ENCODE data around the gene TUFM. TPM values are rescaled to one million over a fixed set of nuclear protein-coding genes. Genes with fewer than 3 reads are reported as not detected.
"Not testable (repeated sequence)": the region's sequence is repeated elsewhere in the genome, so short reads cannot be mapped to it uniquely, and the experiment has no call there.

The TUFM gene
- total RNA-seq, 1 donor from 2014 or later, result 169 TPM

DNA sequence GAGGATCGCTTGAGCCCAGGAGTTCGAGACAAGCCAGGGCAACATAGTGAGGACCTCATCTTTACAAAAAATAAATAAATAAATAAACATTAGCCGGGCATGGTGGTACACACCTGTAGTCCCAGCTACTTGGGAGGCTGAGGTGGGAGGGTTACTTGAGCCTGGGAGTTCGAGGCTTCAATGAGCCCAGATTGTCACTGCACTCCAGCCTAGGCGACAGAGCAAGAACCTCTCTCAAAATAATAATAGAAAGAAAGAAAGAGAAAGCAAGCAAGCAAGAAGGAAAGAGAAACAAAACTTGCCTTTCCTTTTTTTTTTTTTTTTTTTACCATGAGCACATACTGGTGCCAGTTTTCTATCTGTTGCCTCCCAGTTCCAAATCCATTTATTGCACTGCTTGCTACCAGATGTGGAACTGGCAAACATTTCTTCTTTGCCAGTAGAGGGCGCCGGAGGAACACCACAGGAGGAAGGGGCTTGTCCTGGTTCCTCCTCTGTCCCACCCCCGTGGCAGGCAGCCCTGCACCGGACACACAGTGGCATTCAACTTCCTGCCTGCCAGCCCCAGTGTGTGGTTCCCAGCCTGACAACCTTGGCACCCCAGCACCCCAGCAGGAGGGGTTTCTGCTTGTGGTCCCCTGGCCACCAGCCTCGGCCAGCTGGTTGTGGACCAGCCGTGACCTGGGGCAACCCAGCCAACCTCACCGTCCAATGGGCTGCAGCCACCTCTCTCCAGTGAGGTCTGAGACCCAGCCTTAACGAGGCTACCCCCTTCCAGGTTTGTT is 43.7 kb downstream of the TUFM start:
- not testable (repeated sequence) for H3K27me3 ChIP-seq (ENCODE audit: control insufficient read depth, insufficient read depth, low read length); H3K4me3 ChIP-seq (ENCODE audit: low read depth, low read length); H3K36me3 ChIP-seq (ENCODE audit: control insufficient read depth, insufficient read depth, low read length)
- TF ChIP-seq, protein P1, sequence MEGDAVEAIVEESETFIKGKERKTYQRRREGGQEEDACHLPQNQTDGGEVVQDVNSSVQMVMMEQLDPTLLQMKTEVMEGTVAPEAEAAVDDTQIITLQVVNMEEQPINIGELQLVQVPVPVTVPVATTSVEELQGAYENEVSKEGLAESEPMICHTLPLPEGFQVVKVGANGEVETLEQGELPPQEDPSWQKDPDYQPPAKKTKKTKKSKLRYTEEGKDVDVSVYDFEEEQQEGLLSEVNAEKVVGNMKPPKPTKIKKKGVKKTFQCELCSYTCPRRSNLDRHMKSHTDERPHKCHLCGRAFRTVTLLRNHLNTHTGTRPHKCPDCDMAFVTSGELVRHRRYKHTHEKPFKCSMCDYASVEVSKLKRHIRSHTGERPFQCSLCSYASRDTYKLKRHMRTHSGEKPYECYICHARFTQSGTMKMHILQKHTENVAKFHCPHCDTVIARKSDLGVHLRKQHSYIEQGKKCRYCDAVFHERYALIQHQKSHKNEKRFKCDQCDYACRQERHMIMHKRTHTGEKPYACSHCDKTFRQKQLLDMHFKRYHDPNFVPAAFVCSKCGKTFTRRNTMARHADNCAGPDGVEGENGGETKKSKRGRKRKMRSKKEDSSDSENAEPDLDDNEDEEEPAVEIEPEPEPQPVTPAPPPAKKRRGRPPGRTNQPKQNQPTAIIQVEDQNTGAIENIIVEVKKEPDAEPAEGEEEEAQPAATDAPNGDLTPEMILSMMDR (IDR thresholded peaks at IDR 0.05; ENCODE audit: insufficient read depth, low read length, poor library complexity, severe bottlenecking), result peak; percentile 40
- peak; percentile 23 for DNase-seq (ENCODE audit: low read depth)

Other genes starting within 250 kb of the TUFM start
- gene SULT1A2, start 249.3 kb downstream of the TUFM start, total RNA-seq, result 0.13 and 0.27 TPM in 2 replicates
- gene SULT1A1, start 236.3 kb downstream of the TUFM start, total RNA-seq, result 3.1 and 3.3 TPM in 2 replicates
- gene NPIPB8, start 208.3 kb downstream of the TUFM start, total RNA-seq, result not detected in 2 replicates
- gene EIF3C, start 134.9 kb downstream of the TUFM start, total RNA-seq, result 322 and 386 TPM in 2 replicates
- gene NPIPB9, start 94.6 kb downstream of the TUFM start, total RNA-seq, result 0.68 and 2.7 TPM in 2 replicates
- 150 and 197 TPM in 2 replicates for gene ATXN2L, start 23.3 kb downstream of the TUFM start, total RNA-seq
- gene SH2B1, start 17.5 kb upstream of the TUFM start, total RNA-seq, result 26.8 and 29.1 TPM in 2 replicates
- gene ATP2A1, start 32.1 kb upstream of the TUFM start, total RNA-seq, result 0.17 and 0.48 TPM in 2 replicates
- gene RABEP2, start 78.9 kb upstream of the TUFM start, total RNA-seq, result 38.3 and 44.6 TPM in 2 replicates
- 0.14 TPM in 1 of 2 replicates, not detected in the other for gene CD19, start 85.6 kb upstream of the TUFM start, total RNA-seq
- 18.4 and 20.8 TPM in 2 replicates for gene NFATC2IP, start 104.6 kb upstream of the TUFM start, total RNA-seq
- gene SPNS1, start 128.4 kb upstream of the TUFM start, total RNA-seq, result 77.2 and 115 TPM in 2 replicates
- 2.9 and 8.6 TPM in 2 replicates for gene LAT, start 138.7 kb upstream of the TUFM start, total RNA-seq

Measured in kidney epithelial cell (primary cell).